K562 (cell line): ENCODE results near the gene PSMD2. TPM values are rescaled to one million over a fixed set of nuclear protein-coding genes. Genes with fewer than 3 reads are reported as not detected.

Source experiments
- ATAC-seq: fragments of 200-7000 bp; cut with Tn5 transposase; 3 replicates; pipeline ENCODE4 v1.9.1; 2020; ENCODE audit warnings: moderate library complexity
- BruUV-seq: library from RNA; stranded (reverse); fragments of 400-500 nt; replicated peaks from 2 replicates; lab custom pipeline; 2021; lab: Mats Ljungman, UMichigan
- CTCF ChIA-PET: fragments of 300-600 bp; formaldehyde crosslinking; extraction: SDS; loops from one replicate; lab custom pipeline; 2021; ENCODE audit warnings: low intra/inter-chr PET ratio; lab: Yijun Ruan, JAX
- POLR2A ChIA-PET: fragments of 300-600, 350-650 bp; sonication (Branson Sonifier 250); formaldehyde crosslinking; extraction: SDS; loops from one replicate; lab custom pipeline; 2021; ENCODE audit warnings: antibody characterized with exemption, inconsistent platforms; lab: Yijun Ruan, JAX
- DNase-seq, 4 experiments: peaks; one replicate each; pipeline versions ENCODE4 v3.0.0 to v3.0.0-alpha.2; 2011 to 2018; ENCODE audit warnings: low spot score in 3 of 4, mixed read lengths in 3 of 4; ENCODE audit errors: extremely low read depth in 1 of 4
- FAIRE-seq: peaks from 2 replicates; lab custom pipeline; 2011; peaks lifted over from hg19 to GRCh38; lab: Jason Lieb, UNC
- H2AFZ ChIP-seq: 2 replicates; pipeline ENCODE4 v1.6.0; 2011; ENCODE audit warnings: low read depth, low read length, control low read depth, inconsistent platforms
- H3K27ac ChIP-seq: fragments of 200-600 bp; 3 replicates; pipeline ENCODE4 v1.8.0; 2011; ENCODE audit warnings: low read depth, mild to moderate bottlenecking, control low read depth, inconsistent platforms, low read length, moderate library complexity, mixed read lengths; ENCODE audit errors: extremely low read depth
- H3K27me3 ChIP-seq, 2 experiments: fragments of 300-600 bp in 1 of 2; 2 replicates in 1 of 2; 3 replicates in 1 of 2; pipeline versions ENCODE4 v1.6.0 to v1.8.0; 2011; ENCODE audit warnings: inconsistent platforms in 2 of 2, low read length in 2 of 2, mild to moderate bottlenecking in 1 of 2, mixed read lengths in 1 of 2, moderate library complexity in 1 of 2; ENCODE audit not compliant: control insufficient read depth in 2 of 2, insufficient read depth in 2 of 2
- H3K36me3 ChIP-seq: fragments of 300-600 bp; 3 replicates; pipeline ENCODE4 v1.8.0; 2011; ENCODE audit warnings: mild to moderate bottlenecking, low read length, inconsistent platforms; ENCODE audit not compliant: control insufficient read depth, insufficient read depth
- H3K4me1 ChIP-seq, 2 experiments: fragments of 200-600 bp in 1 of 2; replicated peaks in 1 of 2; 2 replicates in 1 of 2; 3 replicates in 1 of 2; pipeline versions ENCODE4 v1.5.1 to v1.8.0; 2011; ENCODE audit warnings: inconsistent platforms in 2 of 2, low read length in 2 of 2, mild to moderate bottlenecking in 1 of 2, mixed read lengths in 1 of 2, moderate library complexity in 1 of 2; ENCODE audit not compliant: control insufficient read depth in 2 of 2, insufficient read depth in 2 of 2
- H3K4me2 ChIP-seq: 2 replicates; pipeline ENCODE4 v1.6.1; 2011; ENCODE audit warnings: low read length, control low read depth, inconsistent platforms, mixed read lengths; ENCODE audit not compliant: insufficient read depth
- H3K4me3 ChIP-seq: fragments of 200-600 bp; sonication (generic), shearing (Covaris generic); 2 replicates; pipeline ENCODE4 v1.5.1; 2016; ENCODE audit warnings: control low read depth, inconsistent platforms
- H3K79me2 ChIP-seq: fragments of 200-600 bp; 3 replicates; pipeline ENCODE4 v1.8.0; 2011; ENCODE audit warnings: low read length, inconsistent platforms; ENCODE audit not compliant: control insufficient read depth, insufficient read depth
- H3K9ac ChIP-seq, 2 experiments: 2 replicates each; pipeline versions ENCODE4 v1.6.0 to v1.6.1; 2011; ENCODE audit warnings: low read depth in 2 of 2, low read length in 2 of 2, control low read depth in 1 of 2, inconsistent platforms in 1 of 2, mild to moderate bottlenecking in 1 of 2, mixed read lengths in 1 of 2; ENCODE audit not compliant: insufficient read depth in 1 of 2
- H3K9me1 ChIP-seq: one replicate; pipeline ENCODE4 v1.6.0; 2011; ENCODE audit warnings: inconsistent platforms, mild to moderate bottlenecking, low read length, moderate library complexity; ENCODE audit not compliant: control insufficient read depth, insufficient read depth
- H3K9me3 ChIP-seq: replicated peaks from 2 replicates; pipeline ENCODE4 v1.5.1; 2011; ENCODE audit warnings: low read depth, low read length, inconsistent platforms; ENCODE audit not compliant: control insufficient read depth, insufficient read depth
- H4K20me1 ChIP-seq: replicated peaks from 2 replicates; pipeline ENCODE4 v1.6.1; 2011; ENCODE audit warnings: low read length, inconsistent platforms, mixed read lengths; ENCODE audit not compliant: control insufficient read depth, insufficient read depth
- BCOR ChIP-seq: fragments of 450-650 bp; IDR thresholded peaks from 2 replicates; pipeline ENCODE4 v1.6.1; 2016
- CCNT2 ChIP-seq: IDR thresholded peaks from 2 replicates; pipeline ENCODE4 v1.6.1; 2011; ENCODE audit warnings: borderline replicate concordance, low read depth, mild to moderate bottlenecking, moderate library complexity, mixed read lengths, low read length; ENCODE audit not compliant: insufficient read length; ENCODE audit errors: extremely low read depth
- CREB1 ChIP-seq, 2 experiments: sonication (generic) in 1 of 2; formaldehyde crosslinking in 1 of 2; IDR thresholded peaks; 2 replicates each; pipeline versions ENCODE4 v1.6.1 to v1.8.0; 2012 to 2022; ENCODE audit warnings: inconsistent platforms in 1 of 2, mild to moderate bottlenecking in 1 of 2, missing genetic modification reagents in 1 of 2, moderate library complexity in 1 of 2
- DPF2 ChIP-seq: fragments of 450-650 bp; IDR thresholded peaks from 2 replicates; pipeline ENCODE4 v1.6.1; 2016
- NR2C1 ChIP-seq, 2 experiments: fragments of 450-650 bp; IDR thresholded peaks; 2 replicates each; pipeline ENCODE4 v1.6.1; 2017; ENCODE audit warnings: mild to moderate bottlenecking in 2 of 2, antibody characterized with exemption in 1 of 2, inconsistent platforms in 1 of 2, missing compliant biosample characterization in 1 of 2, missing genetic modification characterization in 1 of 2
- RBM25 ChIP-seq: fragments of 200-400 bp; formaldehyde crosslinking; IDR thresholded peaks from 2 replicates; pipeline ENCODE4 v1.6.1; 2018; ENCODE audit warnings: low read length, low read depth, moderate library complexity; ENCODE audit not compliant: severe bottlenecking
- ZNF311 ChIP-seq: fragments of 250-450 bp; sonication (Bioruptor Pico); IDR thresholded peaks from 2 replicates; pipeline ENCODE4 v1.4.0; 2020; ENCODE audit warnings: mild to moderate bottlenecking, moderate library complexity
- ZNF408 ChIP-seq: fragments of 250-450 bp; sonication (Bioruptor Pico); IDR thresholded peaks from 2 replicates; pipeline ENCODE4 v1.4.0; 2020; ENCODE audit warnings: low read depth, mild to moderate bottlenecking, moderate library complexity
- ZNF586 ChIP-seq: fragments of 450-650 bp; formaldehyde crosslinking; conservative IDR thresholded peaks from 2 replicates; pipeline ENCODE4 v1.4.0; 2020; ENCODE audit warnings: mild to moderate bottlenecking, moderate library complexity
- ZNF609 ChIP-seq: sonication (generic); formaldehyde crosslinking; IDR thresholded peaks from 2 replicates; pipeline ENCODE4 v1.8.1; 2023; ENCODE audit warnings: missing genetic modification reagents, mild to moderate bottlenecking, borderline replicate concordance
- WGBS: fragments of 100-300 bp; shearing (Covaris generic); methylation state at CpG from one replicate; pipeline ENCODE4 v1.1.6; 2016; ENCODE audit warnings: low coverage, mixed read lengths; ENCODE audit not compliant: insufficient coverage; ENCODE audit errors: missing lambda C conversion rate; 5-methylcytosine and 5-hydroxymethylcytosine counted together
- in situ Hi-C: fragments of 300-500 bp; cut with MboI; formaldehyde crosslinking; loops from 4 replicates; pipeline ENCODE4 v1.15.0; 2018; ENCODE audit warnings: inconsistent platforms, mixed read lengths
- intact Hi-C: fragments of 100-400 bp; cut with micrococcal nuclease; formaldehyde crosslinking; loops from 2 replicates; pipeline ENCODE4 v1.14.2; 2022
- polyA plus RNA-seq, 8 experiments: library from polyadenylated mRNA; depleted of rRNA in 4 of 8; stranded (reverse) in 5 of 8; unstranded in 3 of 8; fragments of >200 nt; fragmentation: Nextera tagmentation in 2 of 8; fragmentation: Illumina TruSeq in 1 of 8; extraction: Ambion mirVana in 2 of 8; extraction: Trizol in 1 of 8; gene quantifications; 2 replicates each; pipeline versions ENCODE4 v1.2.1 to v1.2.3, GENCODE V29; 2011 to 2014; ENCODE audit warnings: inconsistent platforms in 1 of 8, missing spikeins in 1 of 8
- total RNA-seq, 7 experiments: library from RNA; depleted of rRNA in 6 of 7; stranded (reverse); fragments of >200 nt in 6 of 7; fragmentation: Illumina TruSeq in 2 of 7; extraction: Trizol in 2 of 7; gene quantifications; 2 replicates each; pipeline versions ENCODE4 v1.2.1 to v1.2.3, GENCODE V29; 2011 to 2021; ENCODE audit warnings: low replicate concordance in 1 of 7
- TF ChIP-seq, protein P1 (sequence below): fragments of 250-450 bp; sonication (Bioruptor Pico); IDR thresholded peaks from 2 replicates; pipeline ENCODE4 v1.5.0; 2021; ENCODE audit warnings: mild to moderate bottlenecking, borderline replicate concordance

PSMD2 gene
- total and polyA plus RNA-seq, 9 of the 15 experiments (the other 6 are each of a cell fraction or from before 2014, with no cell fraction given) = 152 to 484 (median 295) TPM

DNA sequence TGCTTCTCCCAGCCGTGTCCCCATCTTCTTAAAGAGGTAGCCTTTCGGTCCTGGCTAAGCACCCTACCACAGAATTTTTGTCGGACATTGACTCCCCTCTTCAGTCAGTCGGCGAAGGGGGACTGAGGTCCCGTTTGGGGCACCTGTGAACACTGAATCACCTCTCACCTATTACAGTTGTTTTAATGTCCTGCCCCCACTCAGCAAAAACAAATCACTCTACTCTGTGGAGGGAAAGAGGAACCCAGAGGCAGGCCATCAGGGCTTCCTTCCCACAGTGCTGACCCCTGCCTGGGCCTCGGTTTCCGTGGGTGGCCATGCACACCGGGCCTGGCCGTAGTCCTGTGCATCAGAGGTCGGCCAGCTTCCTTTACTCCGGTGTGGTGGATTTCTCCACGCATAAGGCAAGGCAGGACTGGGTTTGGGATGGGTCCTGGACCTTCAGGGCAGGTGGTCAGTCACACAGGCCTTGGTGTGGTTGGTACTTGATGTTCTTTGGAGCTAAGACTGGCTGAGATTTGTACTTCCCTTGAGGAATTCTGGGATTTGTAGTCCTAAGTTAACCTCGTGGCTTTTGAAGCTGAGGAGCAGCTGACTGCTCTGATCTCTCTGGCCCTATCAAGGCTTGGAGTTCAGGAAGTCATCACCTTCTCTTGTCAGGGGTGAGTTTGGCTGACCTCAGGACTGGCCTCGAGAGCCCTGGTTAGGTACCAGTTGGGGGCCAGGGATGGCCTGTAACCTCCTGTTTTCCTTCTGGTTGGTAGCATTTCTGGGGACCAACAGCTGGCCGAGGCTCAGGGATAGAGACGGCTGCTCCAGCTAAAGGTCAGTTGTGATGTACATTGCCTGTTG lies 37.7 kb downstream of the PSMD2 start:
- ATAC-seq = peak; percentile 2; the same call in 1 of the 3 replicates
- H3K9me3 ChIP-seq = no peaks in the 10 kb centered on the region
- in situ Hi-C loops = no loop called here
- H3K9ac ChIP-seq = peak overlapping the region; percentile 70 to 98
- intact Hi-C loops = no loop called here
- BruUV-seq = no TSS peak
- FAIRE-seq = peak; percentile 92
- peak overlapping the region; percentile 80 for H3K4me2 ChIP-seq
- H4K20me1 ChIP-seq = peaks cover 24% of the 10 kb centered on the region
- H3K4me1 ChIP-seq = peaks cover 49 to 62% of the 10 kb centered on the region in 2 experiments
- peak overlapping the region; percentile 62 for H3K4me3 ChIP-seq
- peaks cover 11% of the 10 kb centered on the region for H3K9me1 ChIP-seq
- peak overlapping the region; percentile 78; the same call in 1 of the 2 replicates for H2AFZ ChIP-seq
- peaks cover 40% of the 10 kb centered on the region for H3K36me3 ChIP-seq
- H3K27me3 ChIP-seq = no peaks in the 10 kb centered on the region
- WGBS = 36% methylated on average over 17 of the region's 17 CpGs
- ChIA-PET CTCF (no interaction called here), POLR2A (interaction anchor here (0.6 to 1.9 kb wide), 6 partner anchors 9 to 130 kb away, joined by 3 to 8 read pairs (median 4); no protein-coding TSS in a partner anchor)
- H3K27ac ChIP-seq = peak overlapping the region; percentile 83
- DNase-seq = peak in 1 of 4 experiments; percentile 44
- peaks cover 16% of the 10 kb centered on the region for H3K79me2 ChIP-seq
- TF ChIP-seq DPF2 (no peak), NR2C1 (IDR thresholded peaks at IDR 0.05) (no peak), NR2C1 (tag; IDR thresholded peaks at IDR 0.05) (peak; percentile 44; the same call in 1 of the 2 replicates), CCNT2 (no peak), ZNF586 (CRISPR knock-in tag) (no peak), BCOR (no peak), ZNF609 (CRISPR knock-in tag) (no peak), ZNF311 (CRISPR knock-in tag) (no peak), ZNF408 (CRISPR knock-in tag) (no peak), RBM25 (no peak), CREB1 (IDR thresholded peaks at IDR 0.05) (no peak), CREB1 (CRISPR knock-in tag; IDR thresholded peaks at IDR 0.05) (peak; percentile 42; the same call in 1 of the 2 replicates)
- TF ChIP-seq, protein P1, sequence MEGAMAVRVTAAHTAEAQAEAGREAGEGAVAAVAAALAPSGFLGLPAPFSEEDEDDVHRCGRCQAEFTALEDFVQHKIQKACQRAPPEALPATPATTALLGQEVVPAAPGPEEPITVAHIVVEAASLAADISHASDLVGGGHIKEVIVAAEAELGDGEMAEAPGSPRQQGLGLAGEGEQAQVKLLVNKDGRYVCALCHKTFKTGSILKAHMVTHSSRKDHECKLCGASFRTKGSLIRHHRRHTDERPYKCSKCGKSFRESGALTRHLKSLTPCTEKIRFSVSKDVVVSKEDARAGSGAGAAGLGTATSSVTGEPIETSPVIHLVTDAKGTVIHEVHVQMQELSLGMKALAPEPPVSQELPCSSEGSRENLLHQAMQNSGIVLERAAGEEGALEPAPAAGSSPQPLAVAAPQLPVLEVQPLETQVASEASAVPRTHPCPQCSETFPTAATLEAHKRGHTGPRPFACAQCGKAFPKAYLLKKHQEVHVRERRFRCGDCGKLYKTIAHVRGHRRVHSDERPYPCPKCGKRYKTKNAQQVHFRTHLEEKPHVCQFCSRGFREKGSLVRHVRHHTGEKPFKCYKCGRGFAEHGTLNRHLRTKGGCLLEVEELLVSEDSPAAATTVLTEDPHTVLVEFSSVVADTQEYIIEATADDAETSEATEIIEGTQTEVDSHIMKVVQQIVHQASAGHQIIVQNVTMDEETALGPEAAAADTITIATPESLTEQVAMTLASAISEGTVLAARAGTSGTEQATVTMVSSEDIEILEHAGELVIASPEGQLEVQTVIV = no peak
